ENCODE data around the gene URB2. TPM values are rescaled to one million over a fixed set of nuclear protein-coding genes. Genes with fewer than 3 reads are reported as not detected.

URB2 gene
- total RNA-seq, 1 donor = 9.0 TPM

- Histone ChIP-seq H3K4me2 (ENCODE audit: insufficient read depth, low read length) (peak overlapping the region; percentile 34), H3K9me3 (ENCODE audit: low read depth, low read length) (no peaks in the 10 kb centered on the region), H4K20me1 (ENCODE audit: insufficient read depth, low read length) (peaks cover 15% of the 10 kb centered on the region), H3K27ac (ENCODE audit: low read depth, low read length) (peak overlapping the region; percentile 84), H3K79me2 (ENCODE audit: insufficient read depth, low read length) (peaks cover 48% of the 10 kb centered on the region), H3K36me3 (ENCODE audit: insufficient read depth, low read length) (peaks cover 48% of the 10 kb centered on the region), H3K27me3 (ENCODE audit: insufficient read depth, low read length) (no peaks in the 10 kb centered on the region), H3K4me3 (ENCODE audit: insufficient read depth, low read length) (no peak overlapping the region), H2AFZ (ENCODE audit: low read length) (peak overlapping the region; percentile 4), H3K4me1 (ENCODE audit: insufficient read depth, low read length) (peaks cover 22% of the 10 kb centered on the region)
- TF ChIP-seq CTCF (IDR thresholded peaks at IDR 0.05; ENCODE audit: extremely low read depth, low read depth, low read length) = no peak
- DNase-seq (ENCODE audit: insufficient read length, low spot score, missing footprints) = peak; percentile 88
Measured at GRCh38 chr1:229596925-229597699, 28.9 kb upstream of the URB2 start.

GRCh38 chr1:229597877-229598276 is 28.2 kb upstream of the URB2 start:
- TF ChIP-seq CTCF (IDR thresholded peaks at IDR 0.05; ENCODE audit: extremely low read depth, low read depth, low read length) = no peak
- Histone ChIP-seq H3K4me3 (ENCODE audit: insufficient read depth, low read length) (no peak overlapping the region), H3K9me3 (ENCODE audit: low read depth, low read length) (no peaks in the 10 kb centered on the region), H3K4me2 (ENCODE audit: insufficient read depth, low read length) (peak overlapping the region; percentile 34), H4K20me1 (ENCODE audit: insufficient read depth, low read length) (peaks cover 15% of the 10 kb centered on the region), H2AFZ (ENCODE audit: low read length) (no peak overlapping the region), H3K27ac (ENCODE audit: low read depth, low read length) (peak overlapping the region; percentile 84), H3K36me3 (ENCODE audit: insufficient read depth, low read length) (peaks cover 50% of the 10 kb centered on the region), H3K27me3 (ENCODE audit: insufficient read depth, low read length) (no peaks in the 10 kb centered on the region), H3K4me1 (ENCODE audit: insufficient read depth, low read length) (peaks cover 22% of the 10 kb centered on the region), H3K79me2 (ENCODE audit: insufficient read depth, low read length) (peaks cover 51% of the 10 kb centered on the region)
- no peak for DNase-seq (ENCODE audit: insufficient read length, low spot score, missing footprints)

DNA sequence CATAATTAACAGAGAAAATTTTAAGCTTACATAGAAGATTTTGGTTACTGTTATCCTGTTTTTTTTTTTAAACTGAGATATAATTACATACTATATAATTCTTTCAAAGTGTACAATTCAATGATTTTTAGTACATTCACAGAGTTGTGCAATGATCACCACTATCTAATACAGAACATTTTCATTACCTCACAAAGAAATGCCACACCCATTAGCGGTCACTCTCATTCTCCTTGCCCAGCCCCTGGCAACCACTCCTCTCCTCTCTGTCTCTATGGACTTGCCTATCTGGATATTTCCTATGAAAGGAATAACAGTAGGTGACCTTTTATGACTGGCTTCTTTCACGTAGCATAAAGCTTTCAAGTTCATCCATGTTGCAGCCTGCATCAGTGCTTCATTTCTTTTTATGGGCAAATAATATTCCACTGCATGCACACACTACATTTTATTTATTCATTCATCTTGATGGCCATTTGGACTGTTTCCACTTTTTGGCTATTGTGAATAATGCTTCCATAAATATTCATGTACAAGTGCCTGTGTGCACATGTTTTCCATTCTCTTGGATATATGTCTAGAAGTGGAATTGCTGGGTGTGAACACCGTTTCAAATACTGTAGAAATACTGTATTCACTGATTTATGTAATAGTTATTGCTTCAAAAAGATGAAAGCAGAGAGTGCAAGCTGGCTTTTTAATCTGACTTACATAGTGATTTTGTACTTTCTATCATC is 26.7 kb upstream of the URB2 start:
- Histone ChIP-seq H3K4me1 (ENCODE audit: insufficient read depth, low read length) (peaks cover 22% of the 10 kb centered on the region), H4K20me1 (ENCODE audit: insufficient read depth, low read length) (peaks cover 15% of the 10 kb centered on the region), H3K4me2 (ENCODE audit: insufficient read depth, low read length) (no peak overlapping the region), H3K9me3 (ENCODE audit: low read depth, low read length) (no peaks in the 10 kb centered on the region), H3K36me3 (ENCODE audit: insufficient read depth, low read length) (peaks cover 42% of the 10 kb centered on the region), H3K27me3 (ENCODE audit: insufficient read depth, low read length) (no peaks in the 10 kb centered on the region), H3K27ac (ENCODE audit: low read depth, low read length) (no peak overlapping the region), H2AFZ (ENCODE audit: low read length) (no peak overlapping the region), H3K4me3 (ENCODE audit: insufficient read depth, low read length) (no peak overlapping the region), H3K79me2 (ENCODE audit: insufficient read depth, low read length) (peaks cover 44% of the 10 kb centered on the region)
- TF ChIP-seq CTCF (IDR thresholded peaks at IDR 0.05; ENCODE audit: extremely low read depth, low read depth, low read length) = no peak
- no peak for DNase-seq (ENCODE audit: insufficient read length, low spot score, missing footprints)

DNA sequence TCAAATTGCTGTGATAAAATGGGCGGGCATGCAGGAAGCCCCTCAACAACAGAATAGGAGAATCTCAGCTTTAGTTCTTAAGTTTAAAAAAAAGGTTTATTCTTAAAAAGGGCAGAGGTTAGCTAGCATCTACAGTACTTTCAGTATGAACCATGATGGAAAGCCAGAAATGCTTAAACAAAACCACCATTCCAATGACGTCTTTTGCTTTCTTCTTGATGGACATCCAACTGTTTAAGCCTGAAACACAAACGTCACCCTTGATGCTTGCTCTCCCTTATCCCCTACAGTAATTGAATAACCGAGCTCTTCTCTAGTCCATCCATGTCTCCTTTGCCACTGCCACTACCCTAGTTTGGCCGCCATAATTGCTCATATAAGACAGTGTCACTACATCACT is 25.8 kb upstream of the URB2 start:
- Histone ChIP-seq H2AFZ (ENCODE audit: low read length) (no peak overlapping the region), H4K20me1 (ENCODE audit: insufficient read depth, low read length) (peaks cover 15% of the 10 kb centered on the region), H3K4me3 (ENCODE audit: insufficient read depth, low read length) (no peak overlapping the region), H3K4me2 (ENCODE audit: insufficient read depth, low read length) (no peak overlapping the region), H3K27me3 (ENCODE audit: insufficient read depth, low read length) (no peaks in the 10 kb centered on the region), H3K79me2 (ENCODE audit: insufficient read depth, low read length) (peaks cover 37% of the 10 kb centered on the region), H3K27ac (ENCODE audit: low read depth, low read length) (no peak overlapping the region), H3K4me1 (ENCODE audit: insufficient read depth, low read length) (peaks cover 22% of the 10 kb centered on the region), H3K9me3 (ENCODE audit: low read depth, low read length) (no peaks in the 10 kb centered on the region), H3K36me3 (ENCODE audit: insufficient read depth, low read length) (peaks cover 43% of the 10 kb centered on the region)
- DNase-seq (ENCODE audit: insufficient read length, low spot score, missing footprints) = no peak
- no peak for TF ChIP-seq CTCF (IDR thresholded peaks at IDR 0.05; ENCODE audit: extremely low read depth, low read depth, low read length)
